CD4-positive, alpha-beta T cell treated with Interleukin-10 for 1 hour (primary cell): ENCODE data around the gene ODAD3.

ENCODE experiments used
- DNase-seq: peaks from one replicate; pipeline ENCODE4 v3.0.0-alpha.2; 2020

The ODAD3 gene

DNA sequence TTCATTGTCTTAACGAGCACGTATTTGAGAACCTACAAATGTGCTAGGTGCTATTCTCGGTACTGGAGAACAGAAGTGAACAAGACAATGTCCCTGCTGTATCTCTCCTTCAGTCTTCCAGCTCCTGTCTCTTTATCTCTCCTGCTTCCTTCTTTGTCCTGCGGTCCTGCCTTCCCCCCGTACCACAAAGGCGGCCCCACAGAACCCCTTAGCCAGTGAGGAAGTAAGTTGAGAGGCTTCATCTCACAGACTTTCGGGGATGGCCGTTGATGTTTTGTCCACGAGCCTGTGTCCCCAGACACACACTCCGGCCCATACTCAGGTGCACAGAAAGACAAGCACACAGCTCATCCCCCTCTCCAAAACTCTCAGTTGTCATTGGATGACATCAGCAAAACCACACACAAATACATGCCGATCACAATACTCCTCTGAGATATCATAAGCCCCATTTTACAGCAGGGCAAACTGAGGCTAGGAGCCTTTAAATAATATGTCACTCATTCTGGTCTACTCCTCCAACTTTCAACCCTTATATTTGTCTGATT, 61.0 kb downstream of the ODAD3 start:
- no peak for DNase-seq

DNA sequence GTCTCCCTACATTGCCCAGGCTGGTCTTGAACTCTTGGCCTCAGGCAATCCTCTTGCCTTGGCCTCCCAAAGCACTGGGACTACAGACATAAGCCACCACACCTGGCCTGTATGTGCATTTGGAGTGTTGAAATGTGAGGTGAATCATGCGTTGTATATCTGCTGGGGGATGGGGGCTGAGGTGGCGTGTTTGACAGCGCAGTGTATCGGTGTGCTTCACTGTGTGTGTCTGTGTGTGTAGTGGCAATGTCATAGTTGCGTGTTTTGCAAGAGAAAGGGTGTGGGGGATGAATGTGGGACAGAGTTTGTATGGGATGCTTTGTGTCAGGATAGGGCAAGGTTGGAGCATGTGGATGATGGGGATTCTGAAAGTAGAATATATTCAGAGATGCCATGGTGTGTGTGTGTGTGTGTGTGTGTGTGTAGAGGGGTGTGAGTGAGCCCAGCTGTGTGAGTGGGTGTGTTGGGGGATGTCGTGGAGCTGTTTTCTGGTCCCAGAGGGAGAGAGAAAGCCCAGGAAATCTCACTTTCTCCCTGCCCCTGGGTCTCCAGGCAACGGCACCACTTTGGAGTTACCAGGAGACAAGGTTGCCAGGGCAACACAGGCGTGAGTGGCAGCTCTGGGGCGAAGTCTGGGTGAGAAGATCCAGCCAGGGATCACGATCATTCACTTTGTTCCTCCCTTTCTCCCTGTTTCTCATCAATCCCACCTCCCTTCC, 61.6 kb downstream of the ODAD3 start:
- DNase-seq, result no peak

GRCh38 chr19:11370744-11371143, 64.2 kb downstream of the ODAD3 start:
- DNase-seq, result no peak
